Superior temporal gyrus (tissue), 1 donor: ENCODE measurements around the gene PCDH7.
A peak's percentile ranks its signal among the peaks of the same experiment; 100 is the strongest.

Source experiments
- DNase-seq: peaks from one replicate; pipeline ENCODE4 v3.0.0-alpha.2; 2016; ENCODE audit errors: extremely low spot score

The PCDH7 gene

GRCh38 chr4:30720021-30720660, at the start of gene PCDH7:
PCDH7 (plus strand) TSS chr4:30720369; CDS start chr4:30721423, 1,054 bp downstream.
- peak; percentile 47 for DNase-seq

GRCh38 chr4:30671926-30672448, 48.2 kb upstream of the PCDH7 start:
- no peak for DNase-seq

GRCh38 chr4:30696191-30696590, 24.0 kb upstream of the PCDH7 start:
- DNase-seq: no peak

- peak; percentile 69 for DNase-seq
Observed at GRCh38 chr4:30714408-30715031, 5.6 kb upstream of the PCDH7 start.

- peak; percentile 80 for DNase-seq
Observed at GRCh38 chr4:30716158-30716557, 4.0 kb upstream of the PCDH7 start.

DNA sequence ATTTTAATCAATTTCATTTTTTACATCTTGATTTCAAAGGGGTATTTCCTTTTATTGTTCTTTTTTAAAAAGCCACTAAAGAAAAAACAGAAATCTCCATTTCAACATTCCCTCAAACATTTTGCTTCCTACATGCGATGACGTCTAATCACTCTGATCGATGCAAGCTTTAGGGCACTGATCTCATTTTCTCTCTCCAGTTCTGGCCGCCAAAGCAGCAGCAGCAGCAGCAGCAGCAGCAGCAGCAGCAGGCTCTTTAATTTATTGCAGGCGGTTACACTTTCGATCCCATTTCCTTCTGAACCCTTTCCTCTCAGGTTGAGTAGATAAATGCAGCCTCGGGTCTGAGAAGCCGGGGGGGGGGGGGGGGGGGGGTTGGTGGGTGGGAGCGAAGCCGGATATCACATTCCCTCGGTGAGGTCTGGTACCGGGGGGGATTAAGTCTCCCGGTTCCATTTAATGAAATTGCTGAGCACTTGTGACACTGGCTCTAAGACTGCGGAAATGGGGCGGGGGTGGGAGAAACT, 3.4 kb upstream of the PCDH7 start:
- peak; percentile 61 for DNase-seq

DNA sequence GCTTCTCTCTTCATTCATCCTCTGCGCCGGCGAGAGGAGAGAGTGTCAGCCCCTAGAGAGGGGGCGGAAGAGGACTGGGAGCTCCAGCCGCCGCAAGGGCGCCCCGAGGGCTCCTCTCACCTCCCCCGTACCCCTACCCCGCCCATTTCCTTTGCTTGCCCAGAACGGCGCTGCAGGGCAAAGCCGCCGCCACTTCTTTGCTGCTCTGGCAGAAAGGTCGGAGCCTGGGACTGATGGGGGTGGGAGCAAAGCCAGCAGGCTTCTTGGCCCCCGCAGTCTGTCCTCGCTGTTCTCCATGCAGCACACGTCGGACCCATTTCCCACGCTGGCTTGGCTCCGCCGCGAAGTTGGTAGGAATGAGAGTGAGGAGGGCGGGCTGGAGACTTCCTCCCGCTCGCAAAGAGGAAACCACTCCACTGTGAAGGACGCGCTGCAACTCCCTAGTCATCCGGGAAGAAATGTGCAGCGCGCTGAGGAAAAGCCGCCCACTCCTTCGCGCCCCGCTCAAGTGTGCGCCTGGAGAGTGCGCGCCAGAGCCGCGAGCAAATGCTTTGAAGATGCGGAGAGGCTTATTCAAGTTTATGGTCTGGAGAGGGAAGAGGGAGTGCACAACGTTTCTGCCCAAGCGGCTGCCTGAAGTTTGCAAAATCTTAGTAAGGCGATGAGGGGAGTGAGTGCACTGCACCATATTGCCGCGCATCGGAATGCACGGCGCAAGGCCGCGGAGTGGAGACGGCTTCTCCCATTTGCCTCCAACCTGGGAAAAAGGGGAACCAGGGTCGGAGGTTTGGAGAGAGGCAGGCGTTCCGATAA, 2.8 kb upstream of the PCDH7 start:
- DNase-seq: peak; percentile 63

GRCh38 chr4:30718021-30718542, 2.1 kb upstream of the PCDH7 start:
- peak; percentile 52 for DNase-seq

DNA sequence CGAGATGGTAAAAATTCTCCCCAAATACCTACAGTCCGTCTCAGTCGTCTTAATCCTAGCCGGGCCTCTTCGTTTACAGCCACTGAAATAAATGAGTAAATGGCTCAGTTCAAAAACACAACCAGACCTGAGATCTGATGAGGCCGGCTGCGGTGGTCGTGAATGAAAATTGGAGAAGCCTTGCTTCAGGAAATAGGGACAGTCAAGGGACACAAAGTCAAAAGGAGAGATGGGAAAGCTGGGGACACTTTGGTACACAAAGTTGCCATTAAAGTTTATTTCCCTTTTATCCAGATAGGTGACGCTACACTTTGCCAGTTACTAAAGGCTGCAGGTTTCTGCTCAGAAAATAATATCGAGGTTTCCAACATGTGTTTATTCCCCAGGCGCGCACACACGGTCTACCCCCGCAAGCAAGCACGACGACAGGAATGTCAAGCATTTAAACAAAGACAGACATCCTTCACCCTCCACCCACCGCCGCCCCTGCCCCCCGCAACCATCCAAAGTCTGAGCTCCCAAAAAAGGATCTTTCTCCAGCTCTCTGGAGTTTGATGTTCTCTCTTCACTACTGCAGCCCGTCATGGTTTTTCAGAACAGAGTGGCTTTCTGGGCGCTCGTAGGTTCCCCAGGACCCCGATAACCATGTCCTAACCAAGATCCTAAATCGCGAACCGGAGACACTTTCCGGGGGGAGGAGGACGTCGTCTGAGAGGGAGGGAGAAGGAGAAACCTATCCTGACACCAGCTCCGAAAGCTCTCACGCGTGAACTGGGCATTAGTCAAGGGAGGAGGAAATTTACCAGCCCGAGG, 1.3 kb upstream of the PCDH7 start:
- peak; percentile 37 for DNase-seq

DNA sequence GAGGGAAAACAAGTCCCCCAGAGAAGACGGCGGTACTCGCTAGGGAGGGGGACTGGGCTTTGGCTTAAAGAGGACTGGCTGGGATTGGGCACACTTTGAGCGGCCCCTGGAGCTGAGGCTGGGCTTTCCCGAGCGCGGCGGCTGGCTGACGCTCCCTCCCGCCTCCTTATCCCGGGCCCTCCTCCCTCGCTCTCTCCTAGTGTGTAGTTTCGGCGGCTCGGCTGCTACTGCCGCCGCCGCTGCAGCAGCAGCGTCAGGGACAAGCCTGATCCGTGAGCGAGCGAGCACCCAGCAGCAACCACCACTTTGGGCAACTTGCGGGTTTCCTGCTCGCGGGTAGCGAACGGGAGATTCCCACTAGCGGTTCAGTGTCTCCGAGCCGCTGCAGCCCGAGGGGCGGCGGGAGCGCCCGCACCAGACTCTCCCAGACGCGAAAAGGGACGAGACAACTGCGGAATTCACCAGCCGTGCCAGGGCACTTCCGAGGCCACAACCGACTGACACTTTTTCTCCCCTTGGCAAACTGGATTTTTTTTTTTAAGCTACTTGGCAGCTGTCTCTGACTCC, 632 bp upstream of the PCDH7 start:
- DNase-seq: peak; percentile 69

GRCh38 chr4:30720661-30721184, 554 bp downstream of the PCDH7 start:
- peak; percentile 29 for DNase-seq

- DNase-seq: peak; percentile 19
Observed at GRCh38 chr4:30721185-30722091, 1.3 kb downstream of the PCDH7 start.

- no peak for DNase-seq
Observed at GRCh38 chr4:30722092-30722358, 1.9 kb downstream of the PCDH7 start.

DNA sequence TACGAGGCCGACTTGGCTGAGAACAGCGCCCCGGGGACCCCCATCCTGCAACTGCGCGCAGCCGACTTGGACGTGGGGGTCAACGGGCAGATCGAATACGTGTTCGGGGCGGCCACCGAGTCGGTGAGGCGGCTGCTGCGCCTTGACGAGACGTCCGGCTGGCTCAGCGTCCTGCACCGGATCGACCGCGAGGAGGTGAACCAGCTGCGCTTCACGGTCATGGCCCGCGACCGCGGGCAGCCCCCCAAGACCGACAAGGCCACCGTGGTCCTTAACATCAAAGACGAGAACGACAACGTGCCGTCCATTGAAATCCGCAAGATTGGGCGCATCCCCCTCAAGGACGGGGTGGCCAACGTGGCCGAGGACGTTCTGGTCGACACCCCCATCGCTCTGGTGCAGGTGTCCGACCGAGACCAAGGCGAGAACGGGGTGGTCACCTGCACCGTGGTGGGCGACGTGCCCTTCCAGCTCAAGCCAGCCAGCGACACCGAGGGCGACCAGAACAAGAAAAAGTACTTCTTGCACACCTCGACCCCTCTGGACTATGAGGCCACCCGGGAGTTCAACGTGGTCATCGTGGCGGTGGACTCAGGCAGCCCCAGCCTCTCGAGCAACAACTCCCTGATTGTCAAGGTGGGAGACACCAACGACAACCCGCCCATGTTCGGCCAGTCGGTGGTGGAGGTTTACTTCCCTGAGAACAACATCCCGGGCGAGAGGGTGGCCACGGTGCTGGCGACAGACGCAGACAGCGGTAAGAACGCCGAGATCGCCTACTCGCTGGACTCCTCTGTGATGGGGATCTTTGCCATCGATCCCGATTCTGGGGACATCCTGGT, 2.4 kb downstream of the PCDH7 start:
- no peak for DNase-seq

GRCh38 chr4:30723201-30723955, 3.2 kb downstream of the PCDH7 start:
- DNase-seq: peak; percentile 47

- peak; percentile 25 for DNase-seq
Observed at GRCh38 chr4:30724247-30724646, 4.1 kb downstream of the PCDH7 start.

DNA sequence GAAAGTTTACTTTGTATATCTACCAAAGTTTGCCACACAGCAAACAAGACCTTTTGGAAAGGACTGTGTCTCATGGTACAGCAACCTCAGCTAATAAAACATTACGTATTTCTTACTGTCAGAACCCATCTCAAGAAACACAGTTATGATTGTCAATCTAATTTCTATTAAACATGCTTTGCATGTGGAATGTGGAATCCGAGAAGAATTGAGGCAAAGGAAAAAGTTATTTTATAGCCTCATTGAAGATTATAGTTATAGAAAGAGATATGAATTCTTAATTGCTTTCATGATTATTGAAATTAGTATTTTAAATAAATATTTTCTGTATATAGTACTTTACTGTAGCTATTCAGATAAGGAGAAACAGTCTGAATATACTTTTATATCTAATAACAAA, 5.4 kb downstream of the PCDH7 start:
- DNase-seq: peak; percentile 30

- peak; percentile 53 for DNase-seq
Observed at GRCh38 chr4:30726090-30726675, 6.0 kb downstream of the PCDH7 start.
